ENCODE results near the gene TMEM254.
"Not testable (repeated sequence)": the region's sequence is repeated elsewhere in the genome, so short reads cannot be mapped to it uniquely, and the experiment has no call there.

Gene TMEM254

DNA sequence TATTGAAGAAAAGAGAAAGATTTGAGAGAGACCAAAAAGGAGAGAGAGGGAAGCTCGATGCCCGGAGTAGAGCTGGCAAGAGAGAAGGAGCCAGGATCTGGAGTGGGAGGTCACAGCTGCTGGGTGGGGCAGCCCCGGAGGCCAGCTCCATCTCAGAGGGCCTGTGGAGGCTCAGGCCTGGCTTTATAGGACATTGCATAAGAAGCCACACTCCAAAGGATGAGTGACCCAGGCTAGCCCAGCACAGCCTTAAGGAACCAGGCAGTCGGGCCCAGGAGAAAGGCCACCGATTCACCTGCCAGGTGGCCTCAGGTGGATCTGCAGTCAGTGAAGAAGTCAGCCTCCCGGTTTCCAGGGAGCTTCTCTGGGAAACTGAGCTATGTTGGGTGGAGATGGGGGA is 54.7 kb downstream of the TMEM254 start:
- DNase-seq (ENCODE audit: low read depth), result peak; percentile 65

DNA sequence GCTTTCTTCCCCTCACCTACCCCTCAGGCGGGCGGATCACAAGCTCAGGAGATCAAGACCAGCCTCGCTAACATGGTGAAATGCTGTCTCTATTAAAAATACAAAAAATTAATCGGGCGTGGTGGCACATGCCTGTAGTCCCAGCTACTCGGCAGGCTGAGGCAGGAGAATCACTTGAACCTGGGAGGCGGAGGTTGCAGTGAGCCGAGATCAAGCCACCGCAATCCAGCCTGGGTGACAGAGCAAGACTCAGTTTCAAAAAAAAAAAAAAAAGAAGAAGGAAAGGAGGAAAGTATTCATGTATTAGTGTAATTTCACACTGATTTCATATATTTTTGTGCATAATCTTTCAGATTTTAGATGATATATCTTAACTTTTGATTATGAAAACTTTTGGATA is 55.2 kb downstream of the TMEM254 start:
- not testable (repeated sequence) for DNase-seq (ENCODE audit: low read depth)

DNA sequence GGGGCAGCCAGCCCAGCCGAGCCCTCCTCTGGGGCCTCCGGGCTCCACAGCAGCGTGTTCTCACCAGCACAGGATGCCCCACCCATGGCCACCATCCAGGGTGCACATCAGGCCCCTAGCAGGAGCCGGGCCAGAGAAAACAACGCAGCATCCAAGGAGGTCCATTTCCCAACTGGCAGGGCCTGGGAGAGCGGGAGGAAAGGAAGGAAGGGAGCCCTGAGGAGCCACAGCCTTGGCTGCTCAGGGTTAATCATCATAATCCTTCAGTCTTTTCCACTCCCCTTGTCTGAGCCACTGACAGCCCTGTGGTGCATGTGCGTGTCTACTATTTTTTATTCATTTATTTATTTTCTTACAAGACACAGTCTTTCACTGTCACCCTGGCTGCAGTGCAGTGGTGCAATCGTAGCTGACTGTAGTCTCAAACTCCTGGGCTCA is 57.7 kb downstream of the TMEM254 start:
- peak; percentile 96 for DNase-seq (ENCODE audit: low read depth)

DNA sequence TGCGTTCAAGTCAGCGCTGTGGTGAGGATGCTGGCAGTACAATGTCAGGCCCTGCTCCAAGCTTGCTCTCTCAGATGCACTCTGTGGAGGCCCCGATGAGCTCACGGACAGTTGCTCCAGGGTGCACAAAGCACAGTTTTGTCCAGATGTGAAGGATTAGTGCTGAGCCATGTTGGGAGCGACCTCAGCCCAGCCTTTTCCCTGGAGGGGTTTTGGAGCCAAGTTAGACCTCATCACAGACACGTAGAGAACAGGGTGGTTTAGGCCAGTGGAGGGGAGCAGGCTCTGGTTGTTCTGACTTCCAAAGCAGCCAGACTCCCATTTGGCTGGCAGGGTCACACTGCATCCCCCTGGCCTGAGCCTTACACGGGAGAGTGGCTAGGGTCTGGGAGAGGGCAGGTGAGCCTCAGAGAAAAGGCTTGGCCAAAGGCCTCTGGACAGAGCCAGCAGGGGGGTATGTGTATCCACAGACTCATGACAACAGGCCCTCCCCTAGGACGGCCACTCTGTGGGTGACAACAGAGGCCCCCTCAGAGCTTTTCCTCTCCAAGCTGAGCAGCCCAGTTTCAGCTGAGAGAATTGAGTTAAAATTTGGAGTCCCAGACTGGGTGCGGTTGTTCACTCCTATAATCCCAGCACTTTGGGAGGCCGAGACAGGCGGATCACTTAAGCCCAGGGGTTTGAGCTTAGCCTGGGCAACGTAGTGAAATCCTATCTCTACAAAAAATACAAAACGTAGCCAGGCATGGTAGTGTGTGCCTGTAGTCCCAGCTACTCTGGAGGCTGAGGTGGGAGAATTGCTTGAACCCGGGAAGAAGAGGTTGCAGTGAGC is 58.8 kb downstream of the TMEM254 start:
- DNase-seq (ENCODE audit: low read depth), result peak; percentile 94

DNA sequence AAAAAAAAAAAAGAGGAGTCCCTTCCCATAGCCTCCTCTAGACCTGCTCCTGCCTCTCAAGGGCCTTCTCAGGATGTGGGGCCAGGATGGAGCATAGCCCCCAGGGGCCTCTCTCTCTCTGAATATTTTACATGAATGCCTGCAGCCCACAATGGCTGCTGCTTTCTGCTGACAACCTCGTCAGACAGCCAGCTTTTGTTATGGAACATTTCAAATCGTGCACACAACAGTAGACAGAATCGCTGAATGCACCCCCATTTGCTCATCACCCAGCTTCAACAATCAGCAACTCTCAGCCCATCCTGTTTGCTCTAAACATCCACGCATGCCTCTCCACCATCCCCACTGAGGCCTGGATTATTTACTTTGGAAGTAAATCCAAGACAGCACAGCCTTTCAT is 59.5 kb downstream of the TMEM254 start:
- no peak for DNase-seq (ENCODE audit: low read depth)

DNA sequence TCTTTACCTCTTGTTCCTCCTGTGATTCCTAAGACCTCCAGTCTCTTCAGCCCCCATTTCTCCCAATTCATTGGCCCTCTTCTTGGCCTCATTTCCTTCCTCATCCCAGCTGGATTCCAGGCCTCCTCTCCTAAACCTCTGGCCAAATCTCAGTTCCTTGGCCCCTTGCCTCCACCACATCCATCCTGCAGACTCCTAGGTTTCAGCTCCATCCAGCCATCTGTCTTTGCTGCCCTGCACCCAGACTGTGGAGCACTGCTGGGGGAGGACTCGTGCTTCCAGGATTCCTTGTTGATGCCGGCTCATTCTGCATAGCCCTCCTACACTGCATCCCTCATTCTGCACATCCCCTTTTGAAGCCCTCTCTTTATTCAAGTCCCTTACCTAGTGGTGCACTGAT is 60.8 kb downstream of the TMEM254 start:
- no peak for DNase-seq (ENCODE audit: low read depth)

DNA sequence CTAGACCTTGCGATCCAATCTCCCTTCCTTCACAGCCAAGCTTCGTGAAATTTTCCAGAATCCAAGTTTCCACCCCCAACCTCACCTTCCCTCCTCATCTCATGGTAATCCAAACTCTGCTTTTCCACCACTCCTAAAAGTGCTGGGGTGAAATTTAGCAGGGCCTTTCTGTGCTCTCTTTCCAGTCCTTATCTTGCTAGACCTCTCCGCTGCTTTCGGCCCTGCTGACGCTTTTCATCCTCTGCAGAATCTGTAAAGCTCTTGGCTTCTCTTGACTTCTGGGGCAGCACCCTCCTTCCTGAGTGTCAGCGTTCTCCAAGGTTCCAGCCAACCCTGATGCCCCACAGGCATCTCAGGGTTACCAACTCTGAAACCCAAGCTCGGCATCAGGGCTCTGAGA is 61.8 kb downstream of the TMEM254 start:
- no peak for DNase-seq (ENCODE audit: low read depth)

DNA sequence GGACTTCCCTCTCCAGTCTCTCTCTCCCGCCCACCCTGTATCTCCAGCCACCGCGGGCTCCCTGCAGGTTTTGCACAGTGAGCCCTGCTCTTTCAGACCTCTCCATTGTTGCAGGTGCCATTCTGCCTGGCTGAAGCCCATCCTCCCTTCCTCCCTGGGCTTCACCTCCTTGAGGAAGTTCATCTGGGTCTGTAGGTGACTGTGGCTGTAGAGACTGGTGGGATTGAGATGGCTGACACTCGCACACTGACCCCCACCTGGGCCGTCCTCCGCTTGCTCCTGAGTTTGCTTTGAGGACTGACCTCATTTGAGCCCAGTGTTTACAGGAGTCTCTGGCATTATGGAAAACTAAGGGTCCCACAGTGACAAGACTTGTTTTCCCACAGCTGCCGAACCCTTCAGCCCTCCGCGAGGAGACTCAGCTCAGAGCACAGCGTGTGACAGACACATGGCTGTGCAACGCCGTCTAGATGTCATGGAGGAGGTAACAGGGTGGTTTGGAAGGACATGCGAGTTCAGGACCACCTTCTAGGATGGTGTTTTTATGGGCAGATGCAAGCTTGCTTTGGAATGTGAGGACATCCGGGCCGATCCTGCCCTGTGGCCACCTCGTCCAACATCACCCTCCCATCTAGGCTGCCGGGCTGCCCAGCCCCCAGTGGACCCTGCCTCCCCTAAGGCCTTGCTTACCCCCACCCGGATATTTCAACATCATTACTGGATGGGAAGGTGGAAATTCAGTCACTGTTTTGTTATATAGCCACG is 63.4 kb downstream of the TMEM254 start:
- no peak for DNase-seq (ENCODE audit: low read depth)
